HL-60/S4 (cell line): ENCODE results near the gene BCL10.
"Not testable (repeated sequence)": the region's sequence is repeated elsewhere in the genome, so short reads cannot be mapped to it uniquely, and the experiment has no call there.

ENCODE experiments used
- in situ Hi-C: fragments of 300-500 bp; cut with MboI; formaldehyde crosslinking; loops from 2 replicates; pipeline ENCODE4 v1.14.3; 2022; ENCODE audit warnings: low sequenced_read_pairs

The BCL10 gene

DNA sequence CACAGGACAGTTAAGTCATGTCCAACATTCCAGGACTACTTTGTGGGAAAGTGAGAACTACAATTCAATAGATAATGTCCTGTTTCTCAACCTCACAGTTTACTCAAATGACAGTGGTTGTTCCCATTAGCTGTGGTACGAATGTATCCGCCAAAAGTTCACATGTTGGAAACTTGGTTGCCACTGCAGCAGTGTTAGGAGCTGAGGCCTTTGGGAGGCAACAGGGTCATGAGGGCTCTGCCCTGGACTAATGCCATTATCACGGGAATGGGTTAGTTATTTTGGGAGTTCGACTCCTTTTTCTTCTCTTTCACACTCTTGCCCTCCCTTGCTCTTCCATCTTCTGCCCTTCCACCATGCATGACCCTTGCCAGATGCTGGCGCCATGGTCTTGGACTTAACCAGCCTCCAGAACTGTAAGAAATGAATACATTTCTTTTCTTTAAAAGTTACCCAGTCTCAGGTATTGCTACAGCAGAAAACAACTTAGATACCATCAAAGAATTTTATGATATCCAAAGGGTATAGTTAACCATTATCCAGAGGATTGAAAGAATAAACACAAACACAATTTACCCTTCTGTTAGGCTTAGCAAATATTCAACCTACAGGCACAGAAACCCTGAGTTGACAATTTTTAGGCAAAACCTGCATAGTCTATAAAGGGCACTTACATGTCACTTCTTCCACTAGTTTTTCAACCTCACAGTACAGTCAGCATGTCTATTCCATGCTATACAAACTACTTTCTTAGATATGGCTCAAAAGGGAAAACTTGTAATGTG lies 7.4 kb downstream of the BCL10 start:
- in situ Hi-C loops = no loop called here

- in situ Hi-C loops = no loop called here
These were observed 9.1 kb downstream of the BCL10 start for GRCh38 chr1:85267313-85267712.

- in situ Hi-C loops = no loop called here
These were observed 12.3 kb downstream of the BCL10 start for GRCh38 chr1:85264150-85264549.

GRCh38 chr1:85262985-85263384 lies 13.4 kb downstream of the BCL10 start:
- in situ Hi-C loops = no loop called here

GRCh38 chr1:85259912-85260274 lies 16.5 kb downstream of the BCL10 start:
- in situ Hi-C loops = no loop called here

DNA sequence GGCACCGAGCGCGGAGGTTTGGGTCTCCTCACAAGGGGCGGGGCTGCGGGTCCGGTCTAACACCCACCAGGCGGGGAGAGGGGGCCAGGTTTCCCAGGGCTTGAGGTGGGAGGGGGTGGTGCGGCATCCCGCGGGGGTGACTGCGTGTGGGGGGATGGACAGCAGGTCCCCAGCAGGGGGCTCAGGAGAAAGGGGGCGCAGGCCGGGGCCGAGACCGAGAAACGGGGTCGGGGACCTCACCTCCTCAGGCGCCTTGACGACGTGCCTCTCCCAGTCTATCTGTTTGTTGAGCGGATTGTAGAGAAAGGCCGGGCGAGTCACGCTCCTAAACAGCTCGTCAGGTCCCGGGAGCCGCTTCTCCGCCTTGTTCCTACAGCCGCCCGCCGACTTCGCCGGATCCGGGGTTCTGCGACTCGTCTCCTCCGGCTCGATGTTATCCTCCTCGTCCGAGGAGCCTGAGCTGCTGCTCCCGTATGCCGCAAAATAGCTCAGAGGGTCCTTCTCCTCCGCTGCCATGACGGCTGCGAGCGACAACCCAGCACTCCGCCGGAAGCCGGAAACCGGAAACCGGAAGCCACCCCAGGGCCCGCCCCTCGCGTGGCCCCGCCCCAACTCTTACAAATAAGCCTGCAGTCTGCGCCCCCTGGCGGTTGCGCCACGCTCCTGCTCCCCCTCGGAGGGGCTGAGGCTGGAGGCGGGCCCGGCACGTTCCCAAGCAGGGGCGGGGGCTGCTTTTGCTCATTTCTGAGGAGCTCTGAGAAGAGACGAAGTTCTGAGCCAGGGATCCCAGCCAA lies 17.1 kb downstream of the BCL10 start, which contains the start of gene C1orf52:
Gene C1orf52, minus strand, starts transcription at position 545 of the 794 bp plus-strand sequence. Its CDS starts 29 bp downstream, at position 516.
- in situ Hi-C loops = no loop called here

DNA sequence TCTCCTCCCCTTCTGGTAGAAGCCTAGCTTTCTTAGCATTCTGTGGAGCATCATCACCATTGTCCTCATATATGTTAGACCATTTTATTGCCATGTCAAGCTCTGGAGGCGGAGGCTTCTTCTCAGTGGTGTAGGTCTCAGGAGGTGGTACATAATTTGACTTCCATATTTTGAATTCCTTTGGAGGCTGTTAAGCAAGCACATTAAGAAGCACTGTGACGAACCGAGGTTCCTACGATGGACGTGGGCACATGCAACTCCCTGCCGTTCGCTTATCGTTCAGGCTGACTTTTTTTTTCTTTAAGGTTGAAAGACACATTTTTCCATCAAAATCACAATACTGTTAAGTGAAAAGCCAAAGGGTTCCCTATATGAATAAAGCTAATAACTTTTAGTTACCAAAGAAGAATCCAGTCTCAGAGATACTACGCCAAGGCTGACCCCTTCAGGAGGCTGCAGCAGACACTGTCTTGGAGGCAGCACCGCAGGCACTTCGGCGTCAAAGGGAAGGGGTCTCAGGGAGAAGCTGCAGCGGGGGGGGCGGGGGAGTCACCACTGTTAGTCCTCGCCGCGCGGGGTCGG lies 17.8 kb downstream of the BCL10 start:
- in situ Hi-C loops = no loop called here

DNA sequence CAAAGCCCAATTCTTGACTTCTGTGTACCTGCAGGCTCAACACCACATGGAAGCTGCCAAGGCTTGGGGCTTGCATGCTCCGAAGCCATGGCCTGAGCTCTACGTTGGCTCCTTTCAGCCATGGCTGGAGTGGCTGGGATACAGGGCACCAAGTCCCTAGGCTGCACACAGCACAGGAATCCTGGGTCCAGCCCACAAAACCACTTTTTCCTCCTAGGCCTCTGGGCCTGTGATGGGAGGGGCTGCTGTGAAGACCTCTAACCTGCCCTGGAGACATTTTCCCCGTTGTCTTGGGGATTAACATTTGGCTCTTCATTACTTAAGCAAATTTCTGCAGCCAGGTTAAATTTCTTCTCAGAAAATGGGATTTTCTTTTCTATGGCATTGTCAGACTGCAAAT lies 27.4 kb downstream of the BCL10 start:
- in situ Hi-C loops = not testable (repeated sequence)

GRCh38 chr1:85245891-85246290 lies 30.5 kb downstream of the BCL10 start:
- in situ Hi-C loops = no loop called here

DNA sequence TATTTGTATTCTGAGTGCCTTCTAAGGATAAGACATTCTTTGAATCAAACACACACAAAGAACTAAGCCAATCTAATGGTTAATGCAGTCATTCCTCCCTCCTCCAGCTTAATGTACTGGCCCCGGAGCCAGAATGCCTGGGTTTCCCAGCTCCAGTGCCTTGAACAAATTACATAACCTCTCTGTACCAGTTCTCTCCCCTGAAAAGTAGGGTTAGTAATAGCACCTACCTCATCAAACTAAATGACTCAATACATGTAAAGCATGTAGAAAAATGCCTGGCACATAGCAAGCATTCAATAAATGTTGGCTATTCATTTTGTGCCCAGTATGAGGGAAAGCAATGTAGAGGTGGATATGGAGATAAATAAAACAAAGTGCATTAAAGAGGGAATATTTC lies 31.0 kb downstream of the BCL10 start:
- in situ Hi-C loops = no loop called here

DNA sequence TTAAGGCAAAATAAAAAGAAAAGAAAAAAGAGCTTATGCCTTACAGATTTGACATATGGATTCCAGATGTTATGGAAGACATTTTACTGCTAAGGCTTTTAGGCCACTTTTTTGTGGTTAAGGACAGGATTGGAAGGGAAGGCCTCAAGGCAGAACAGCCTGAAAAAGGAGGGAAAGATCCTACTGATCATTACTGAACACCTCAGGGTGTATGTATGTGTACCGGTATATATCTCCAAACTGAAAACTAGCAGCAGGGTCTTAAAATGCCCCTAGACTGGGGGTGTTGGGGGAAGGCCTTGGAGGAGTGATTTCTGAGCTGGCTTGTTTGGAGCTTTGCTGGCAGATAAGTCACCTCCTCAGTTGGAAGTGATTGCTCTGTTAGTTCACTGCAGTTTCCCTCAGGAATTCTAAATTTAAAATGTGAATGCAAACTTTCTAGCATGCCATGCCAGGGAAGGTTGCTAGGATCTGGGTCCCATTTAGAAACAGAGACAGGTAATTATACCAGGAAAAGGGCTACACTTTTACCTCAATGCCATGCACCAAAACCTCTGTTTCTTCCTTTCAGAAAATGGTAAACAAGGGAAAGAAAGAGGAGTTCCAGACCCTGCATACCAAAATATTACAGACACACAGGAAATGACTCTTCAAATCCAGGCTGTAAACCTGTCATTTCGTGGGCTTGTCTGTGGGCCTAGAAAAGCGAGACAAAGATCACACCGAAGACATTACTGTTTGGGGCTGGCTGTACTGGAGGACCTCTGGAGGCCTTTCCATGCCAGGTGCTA lies 32.0 kb downstream of the BCL10 start:
- in situ Hi-C loops = no loop called here

DNA sequence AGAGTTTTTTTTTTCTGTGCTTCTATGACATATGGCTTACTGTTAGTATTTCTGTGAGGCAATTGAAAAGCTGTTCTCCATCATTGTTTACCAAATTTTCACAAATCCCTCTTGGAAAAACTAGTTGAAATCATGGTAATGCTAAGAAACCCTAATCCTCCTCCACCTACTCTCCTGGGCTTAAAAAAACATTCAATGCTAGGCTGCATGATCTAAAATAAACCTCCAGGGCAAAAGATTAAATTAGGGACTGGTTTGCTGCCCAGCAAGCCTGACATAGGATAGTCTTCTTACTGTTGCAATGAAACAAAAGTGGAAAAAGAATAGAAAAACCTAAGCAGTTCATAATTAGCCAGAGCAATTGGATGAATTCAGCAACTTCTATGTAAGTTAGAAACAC lies 33.1 kb downstream of the BCL10 start:
- in situ Hi-C loops = no loop called here

DNA sequence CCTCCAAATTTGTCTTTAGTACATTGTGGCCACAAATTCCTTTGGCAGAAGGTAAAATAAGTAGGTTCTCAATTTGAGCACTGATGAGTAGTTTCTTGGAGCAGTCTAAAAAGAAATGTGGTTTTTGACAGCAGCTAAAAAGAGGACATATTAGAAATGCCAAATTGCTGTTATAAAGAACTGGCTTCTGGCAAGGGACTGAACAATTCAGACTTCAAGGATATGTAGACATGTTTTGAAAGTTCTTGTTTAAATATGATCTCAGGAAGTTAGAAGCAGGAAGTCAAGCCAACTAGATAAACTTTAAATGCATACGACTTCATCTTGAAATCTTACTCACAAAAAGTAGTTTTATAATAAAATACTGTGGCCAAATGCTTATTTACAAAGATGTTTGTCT lies 35.8 kb downstream of the BCL10 start:
- in situ Hi-C loops = no loop called here

- in situ Hi-C loops = no loop called here
These were observed 36.2 kb downstream of the BCL10 start for GRCh38 chr1:85240174-85240601.

DNA sequence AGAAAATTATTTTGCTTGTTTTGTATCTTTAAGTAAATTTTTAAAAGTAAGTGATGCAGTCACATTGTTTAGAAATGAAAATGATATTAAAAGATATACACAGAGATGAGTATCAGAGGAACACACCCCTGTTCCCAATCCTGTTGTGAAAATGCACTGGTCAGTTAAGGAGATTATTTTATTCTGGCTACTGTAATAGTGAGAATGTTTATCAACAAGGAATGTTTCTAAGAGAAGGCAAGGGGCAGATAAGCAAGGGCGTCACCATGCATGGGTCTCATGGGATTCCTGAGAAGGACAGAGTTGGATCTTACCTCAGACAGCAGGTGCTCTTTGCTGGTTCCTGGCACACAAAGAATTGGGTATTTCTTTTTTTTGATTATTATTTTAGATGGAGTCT lies 38.8 kb downstream of the BCL10 start:
- in situ Hi-C loops = no loop called here

- in situ Hi-C loops = no loop called here
These were observed 46.0 kb downstream of the BCL10 start for GRCh38 chr1:85230305-85230977.

GRCh38 chr1:85229574-85230097 lies 46.8 kb downstream of the BCL10 start:
- in situ Hi-C loops = no loop called here

DNA sequence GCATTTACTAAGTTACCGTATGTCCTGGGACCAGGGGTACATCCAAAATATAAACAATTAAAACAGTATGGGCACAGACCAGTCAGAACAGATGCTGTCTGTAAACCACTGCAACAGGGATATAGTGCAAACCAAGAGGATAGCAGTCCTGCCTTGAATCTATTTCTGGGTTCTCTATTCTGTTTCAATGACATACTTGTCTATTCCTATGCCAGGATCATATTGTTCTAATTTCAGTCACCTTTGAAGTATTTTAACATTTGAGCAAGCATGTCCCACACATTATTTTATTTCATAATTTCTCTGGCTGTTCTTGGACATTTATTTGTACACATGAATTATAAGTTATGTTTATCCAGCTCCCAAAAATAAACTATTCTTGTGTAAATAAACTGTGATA lies 47.5 kb downstream of the BCL10 start:
- in situ Hi-C loops = no loop called here

GRCh38 chr1:85225624-85226380 lies 50.6 kb downstream of the BCL10 start:
- in situ Hi-C loops = no loop called here
